Activated CD8-positive, alpha-beta T cell treated with anti-CD3 and anti-CD28 coated beads for 36 hours (primary cell): ENCODE data around the gene OR2M2. TPM values are rescaled to one million over a fixed set of nuclear protein-coding genes. Genes with fewer than 3 reads are reported as not detected.

Source experiments
- ATAC-seq: fragments of 200-7000 bp; cut with Tn5 transposase; one replicate; pipeline ENCODE4 v1.10.0; 2021; ENCODE audit warnings: mild to moderate bottlenecking, moderate library complexity
- CTCF ChIA-PET: fragments of 350-600 bp; sonication (Branson Sonifier 250); formaldehyde crosslinking; loops from one replicate; lab custom pipeline; 2021; ENCODE audit warnings: antibody characterized with exemption; lab: Charles Lee
- POLR2A ChIA-PET: fragments of 350-600 bp; sonication (Branson Sonifier 250); formaldehyde crosslinking; loops from one replicate; lab custom pipeline; 2021; ENCODE audit warnings: antibody characterized with exemption; lab: Charles Lee
- DNase-seq: peaks from one replicate; pipeline ENCODE4 v3.0.0-alpha.2; 2020
- H3K27ac Mint-ChIP-seq: one replicate; pipeline ENCODE4 v1.8.0; 2021; ENCODE audit warnings: mild to moderate bottlenecking, mixed read lengths
- H3K27me3 Mint-ChIP-seq: one replicate; pipeline ENCODE4 v1.8.0; 2021; ENCODE audit warnings: mixed read lengths
- H3K36me3 Mint-ChIP-seq: one replicate; pipeline ENCODE4 v1.8.0; 2021; ENCODE audit warnings: low read depth, mixed read lengths
- H3K4me1 Mint-ChIP-seq: one replicate; pipeline ENCODE4 v1.8.0; 2021; ENCODE audit warnings: low read depth, mixed read lengths
- H3K4me3 Mint-ChIP-seq: one replicate; pipeline ENCODE4 v1.8.0; 2021; ENCODE audit warnings: mild to moderate bottlenecking, moderate library complexity, mixed read lengths
- H3K9me3 Mint-ChIP-seq: one replicate; pipeline ENCODE4 v1.8.0; 2021; ENCODE audit warnings: mixed read lengths
- CTCF ChIP-seq: fragments of 200-600 bp; IDR thresholded peaks from one replicate; pipeline ENCODE4 v1.8.0; 2022; ENCODE audit warnings: antibody characterized with exemption, mild to moderate bottlenecking
- intact Hi-C: fragments of 100-400 bp; cut with micrococcal nuclease; formaldehyde crosslinking; loops from one replicate; pipeline ENCODE4 v1.10.0; 2022
- total RNA-seq, 2 experiments: library from RNA; stranded (reverse); gene quantifications; one replicate each; pipeline ENCODE4 v1.2.3, GENCODE V29; 2021

Gene OR2M2
- total RNA-seq, 2 experiments from 2014 or later, result not detected

GRCh38 chr1:248196965-248197364, 22.3 kb downstream of the OR2M2 start, which contains the start of gene OR2M3:
Gene OR2M3, plus strand, starts transcription at chr1:248197265. Its CDS starts 5,803 bp downstream, at chr1:248203068.
- no peak within 1 kb of the TSS for H3K27ac Mint-ChIP-seq
- CTCF ChIA-PET, result no interaction called here
- ATAC-seq (no peak), DNase-seq (no peak)
- TF ChIP-seq CTCF, result no peak
- peaks cover 2% of the 10 kb centered on the region for H3K9me3 Mint-ChIP-seq
- H3K36me3 Mint-ChIP-seq, result no peaks in the 10 kb centered on the region
- no peaks in the 10 kb centered on the region for H3K27me3 Mint-ChIP-seq
- no peak within 1 kb of the TSS for H3K4me3 Mint-ChIP-seq
- intact Hi-C loops, result no loop called here
- H3K4me1 Mint-ChIP-seq, result no peaks in the 10 kb centered on the region
- POLR2A ChIA-PET, result no interaction called here

DNA sequence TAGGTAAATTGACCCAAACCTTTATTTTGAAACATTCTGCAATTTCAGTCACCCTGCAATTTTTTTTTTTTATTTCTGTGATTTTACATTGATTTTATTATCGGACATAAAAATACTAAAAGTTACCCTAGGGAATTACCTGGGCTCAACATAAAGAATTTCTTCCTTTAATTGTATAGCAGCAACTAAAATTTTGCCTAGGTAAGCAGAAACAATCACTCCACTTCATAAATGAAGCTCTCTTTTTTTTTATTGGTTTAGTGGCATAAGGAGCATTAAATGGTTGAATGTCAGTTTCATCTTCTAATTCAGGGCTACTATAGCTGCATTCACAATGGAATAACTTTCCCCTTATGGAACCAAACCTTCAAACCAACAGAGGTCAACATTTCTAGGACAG, 41.3 kb downstream of the OR2M2 start:
- H3K4me1 Mint-ChIP-seq, result no peaks in the 10 kb centered on the region
- peaks cover 5% of the 10 kb centered on the region for H3K9me3 Mint-ChIP-seq
- no peak overlapping the region for H3K4me3 Mint-ChIP-seq
- peaks cover 6% of the 10 kb centered on the region for H3K27me3 Mint-ChIP-seq
- H3K36me3 Mint-ChIP-seq, result no peaks in the 10 kb centered on the region
- POLR2A ChIA-PET, result no interaction called here
- no peak for TF ChIP-seq CTCF
- no peak for ATAC-seq
- CTCF ChIA-PET, result no interaction called here
- intact Hi-C loops, result no loop called here
- H3K27ac Mint-ChIP-seq, result no peak overlapping the region
- no peak for DNase-seq

DNA sequence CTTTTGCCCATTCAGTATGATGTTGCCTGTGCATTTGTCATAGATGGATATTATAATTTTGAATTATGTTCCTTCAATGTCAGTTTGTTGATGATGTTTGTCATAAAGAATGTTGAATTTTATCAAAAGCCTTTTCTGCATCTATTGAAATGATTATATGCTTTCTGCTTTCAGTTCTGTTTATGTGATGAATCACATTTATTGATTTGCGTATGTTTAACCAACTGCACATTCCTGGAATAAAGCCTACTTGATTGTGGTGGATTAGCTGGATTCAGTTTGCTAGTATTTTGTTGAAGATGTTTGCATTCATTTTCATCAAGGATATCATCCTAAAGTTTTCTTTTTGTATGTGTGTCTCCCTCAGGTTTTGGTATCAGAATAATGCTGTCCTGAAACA, 50.9 kb downstream of the OR2M2 start:
- H3K9me3 Mint-ChIP-seq, result no peaks in the 10 kb centered on the region
- H3K27me3 Mint-ChIP-seq, result no peaks in the 10 kb centered on the region
- POLR2A ChIA-PET, result no interaction called here
- ATAC-seq (no peak), DNase-seq (no peak)
- H3K27ac Mint-ChIP-seq, result no peak overlapping the region
- TF ChIP-seq CTCF, result no peak
- H3K4me3 Mint-ChIP-seq, result no peak overlapping the region
- intact Hi-C loops, result no loop called here
- H3K4me1 Mint-ChIP-seq, result no peaks in the 10 kb centered on the region
- no peaks in the 10 kb centered on the region for H3K36me3 Mint-ChIP-seq
- CTCF ChIA-PET, result interaction anchor here (0.8 kb wide), 1 partner anchor 18 kb away, joined by 3 read pairs; no protein-coding TSS in a partner anchor

DNA sequence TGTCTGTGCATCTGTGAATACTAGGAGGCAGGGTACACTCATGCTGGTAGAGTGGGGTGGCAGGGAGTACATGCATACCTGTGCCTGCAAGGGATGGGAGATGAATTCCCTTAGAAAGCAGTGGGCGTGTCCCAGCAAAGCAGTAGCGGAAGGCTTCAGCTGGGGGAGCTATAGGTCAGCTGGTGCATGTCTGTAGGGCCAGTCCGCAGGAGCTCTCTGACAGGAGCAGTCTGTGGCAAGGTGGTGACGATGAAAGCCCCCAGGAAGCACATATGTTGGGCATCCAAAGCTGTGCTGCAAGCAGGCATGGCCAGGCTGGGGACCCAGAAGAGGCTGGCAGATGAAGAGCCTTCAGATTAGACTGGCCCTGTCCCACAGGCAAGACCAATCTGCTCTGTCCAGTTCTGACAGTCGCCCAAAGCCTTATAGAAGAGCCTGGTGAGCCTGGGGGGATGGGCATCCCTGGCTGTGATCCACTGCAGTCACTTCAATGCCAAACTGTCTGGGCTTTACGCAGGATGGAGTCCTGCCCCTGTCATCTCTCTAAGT, 54.8 kb downstream of the OR2M2 start:
- Mint-ChIP-seq H3K36me3 (no peaks in the 10 kb centered on the region), H3K9me3 (no peaks in the 10 kb centered on the region), H3K27me3 (peaks cover 1% of the 10 kb centered on the region), H3K4me1 (no peaks in the 10 kb centered on the region), H3K27ac (no peak overlapping the region), H3K4me3 (no peak overlapping the region)
- CTCF ChIA-PET, result no interaction called here
- no peak for ATAC-seq
- DNase-seq, result no peak
- POLR2A ChIA-PET, result no interaction called here
- intact Hi-C loops, result no loop called here
- no peak for TF ChIP-seq CTCF

Other genes starting within 250 kb of the OR2M2 start
- gene OR2AJ1, start 249.9 kb upstream of the OR2M2 start, total RNA-seq, result not detected
- gene OR2L8, start 226.0 kb upstream of the OR2M2 start, total RNA-seq, result under 1 TPM; 0.29 to 0.34 TPM
- not detected for gene OR2AK2, start 209.6 kb upstream of the OR2M2 start, total RNA-seq
- gene OR2L5, start 161.2 kb upstream of the OR2M2 start, total RNA-seq, result not detected
- gene OR2L2, start 144.8 kb upstream of the OR2M2 start, total RNA-seq, result under 1 TPM in 1 of 2 experiments, not detected in 1; 0.07 TPM
- gene OR2L3, start 128.0 kb upstream of the OR2M2 start, total RNA-seq, result not detected
- not detected for gene OR2L13, start 79.6 kb upstream of the OR2M2 start, total RNA-seq
- not detected for gene OR2M5, start 29.7 kb upstream of the OR2M2 start, total RNA-seq
- not detected for gene OR2M3, start 22.4 kb downstream of the OR2M2 start, total RNA-seq
- gene OR2M4, start 56.6 kb downstream of the OR2M2 start, total RNA-seq, result not detected
- gene OR2T33, start 103.2 kb downstream of the OR2M2 start, total RNA-seq, result not detected
- gene OR2T12, start 128.6 kb downstream of the OR2M2 start, total RNA-seq, result not detected
- not detected for gene OR2M7, start 149.7 kb downstream of the OR2M2 start, total RNA-seq
- not detected for gene OR14C36, start 174.0 kb downstream of the OR2M2 start, total RNA-seq
- gene OR2T4, start 186.8 kb downstream of the OR2M2 start, total RNA-seq, result not detected
- gene OR2T6, start 200.9 kb downstream of the OR2M2 start, total RNA-seq, result not detected
- not detected for gene OR2T1, start 228.2 kb downstream of the OR2M2 start, total RNA-seq